ENCODE measurements around the gene MLLT1.

MLLT1 gene

DNA sequence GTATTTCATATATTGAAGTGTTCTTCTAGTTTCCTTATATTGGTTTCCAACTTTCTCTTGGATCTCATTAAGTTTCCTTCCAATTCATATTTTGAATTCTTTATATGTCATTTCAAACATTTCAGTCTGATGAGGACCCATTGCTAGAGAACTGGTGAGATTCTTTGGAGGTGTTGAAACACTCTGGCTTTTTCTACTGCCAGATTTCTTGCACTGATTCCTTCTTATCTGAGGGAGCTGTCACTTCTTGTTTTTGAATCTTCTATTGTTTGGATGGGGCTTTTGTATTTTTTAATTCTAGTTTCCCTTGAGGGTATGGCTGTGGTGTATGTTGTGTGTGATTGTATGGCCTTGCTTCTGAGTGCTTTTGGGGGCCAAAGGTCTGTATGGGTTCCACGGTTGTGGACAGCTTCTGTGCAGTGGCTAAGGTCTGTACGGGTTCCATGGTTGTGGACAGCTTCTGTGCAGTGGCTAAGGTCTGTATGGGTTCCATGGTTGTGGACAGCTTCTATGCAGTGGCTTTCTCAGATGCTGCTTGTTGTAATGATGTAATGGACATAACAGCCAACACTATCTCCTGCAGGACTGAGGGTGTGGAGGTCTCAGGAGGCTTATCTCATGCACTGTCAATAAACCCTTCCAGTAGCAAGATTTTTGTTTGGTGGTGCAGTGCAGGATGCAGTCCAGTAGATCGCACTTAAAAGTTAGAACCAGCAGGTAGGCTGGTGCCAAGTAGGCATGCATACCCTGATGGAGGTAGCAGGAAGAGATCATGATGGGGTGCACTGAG is 107.5 kb downstream of the MLLT1 start:
- H3K9me3 Mint-ChIP-seq: no peaks in the 10 kb centered on the region
- no peaks in the 10 kb centered on the region for H3K4me1 Mint-ChIP-seq (ENCODE audit: low read depth in 2 of 2)
- no peak for ATAC-seq (replicated peaks)
- H3K4me3 Mint-ChIP-seq: no peak overlapping the region
- H3K27me3 Mint-ChIP-seq: peaks cover 32 to 51% of the 10 kb centered on the region in 2 donors
- H3K36me3 Mint-ChIP-seq (ENCODE audit: insufficient read depth): no peaks in the 10 kb centered on the region
- no peak for DNase-seq
- no peak overlapping the region for H3K27ac Mint-ChIP-seq

DNA sequence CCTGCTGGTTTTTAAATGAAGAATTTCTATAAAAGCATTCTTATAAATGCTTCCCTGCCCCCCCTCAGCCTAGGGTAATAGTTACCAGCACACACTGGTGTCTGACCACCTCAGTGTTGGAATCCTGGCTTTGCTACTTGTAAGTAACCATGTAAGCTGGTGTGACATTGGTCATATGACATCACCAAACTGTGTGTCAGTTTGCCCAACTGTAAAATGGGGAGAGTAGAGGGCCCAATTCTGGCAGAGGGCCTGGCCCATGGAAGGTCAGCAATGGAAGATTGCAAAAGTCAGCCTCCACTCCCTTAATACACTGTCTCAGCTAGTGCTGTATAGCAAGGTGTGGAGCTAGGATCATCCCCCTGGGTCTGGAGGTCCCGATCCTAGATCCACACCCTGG is 112.7 kb downstream of the MLLT1 start:
- no peaks in the 10 kb centered on the region for H3K4me1 Mint-ChIP-seq (ENCODE audit: low read depth in 2 of 2)
- H3K9me3 Mint-ChIP-seq: no peaks in the 10 kb centered on the region
- DNase-seq (no peak), ATAC-seq (replicated peaks) (no peak)
- H3K4me3 Mint-ChIP-seq: no peak overlapping the region
- H3K27ac Mint-ChIP-seq: no peak overlapping the region
- H3K36me3 Mint-ChIP-seq (ENCODE audit: insufficient read depth): no peaks in the 10 kb centered on the region
- H3K27me3 Mint-ChIP-seq: peaks cover 5 to 8% of the 10 kb centered on the region in 2 donors

- ATAC-seq (replicated peaks) (no peak), DNase-seq (no peak)
- Mint-ChIP-seq H3K27ac (no peak overlapping the region), H3K4me3 (no peak overlapping the region), H3K27me3 (no peaks in the 10 kb centered on the region), H3K4me1 (ENCODE audit: low read depth in 2 of 2) (peaks cover 2 to 4% of the 10 kb centered on the region in 2 donors), H3K36me3 (ENCODE audit: insufficient read depth) (no peaks in the 10 kb centered on the region), H3K9me3 (no peaks in the 10 kb centered on the region)
These were observed 114.8 kb downstream of the MLLT1 start for GRCh38 chr19:6164906-6165531.

- H3K9me3 Mint-ChIP-seq: no peaks in the 10 kb centered on the region
- H3K4me1 Mint-ChIP-seq (ENCODE audit: low read depth in 2 of 2): peaks cover 2 to 4% of the 10 kb centered on the region in 2 donors
- H3K27ac Mint-ChIP-seq: no peak overlapping the region
- no peaks in the 10 kb centered on the region for H3K27me3 Mint-ChIP-seq
- H3K4me3 Mint-ChIP-seq: peak overlapping the region; percentile 33 to 34
- ATAC-seq (replicated peaks): peak; percentile 81
- H3K36me3 Mint-ChIP-seq (ENCODE audit: insufficient read depth): no peaks in the 10 kb centered on the region
- peak; percentile 53 to 65 (median 55) for DNase-seq
These were observed 118.4 kb downstream of the MLLT1 start for GRCh38 chr19:6161271-6161850.
